ENCODE results near the gene ZNF521.

Gene ZNF521

GRCh38 chr18:25243257-25243656 lies 108.7 kb downstream of the ZNF521 start:
- H3K27me3 ChIP-seq (ENCODE audit: insufficient read depth, insufficient read length): no peaks in the 10 kb centered on the region
- no peak overlapping the region for H3K9ac ChIP-seq (ENCODE audit: insufficient read length, low read depth)
- no peak for TF ChIP-seq YY1 (IDR thresholded peaks at IDR 0.05; ENCODE audit: insufficient read depth, insufficient read length)
- TF ChIP-seq ZNF274 (IDR thresholded peaks at IDR 0.05; ENCODE audit: low read depth, low read length): no peak
- TF ChIP-seq SUZ12 (IDR thresholded peaks at IDR 0.05; ENCODE audit: extremely low read depth, insufficient read depth, insufficient read length): no peak
- H3K4me1 ChIP-seq (ENCODE audit: insufficient read depth, insufficient read length): no peaks in the 10 kb centered on the region
- no peak for DNase-seq (ENCODE audit: low read depth, low spot score)
- H3K9me3 ChIP-seq (ENCODE audit: insufficient read depth, low read length): no peaks in the 10 kb centered on the region
- H3K4me3 ChIP-seq (ENCODE audit: insufficient read length, low read depth): no peak overlapping the region
- no peaks in the 10 kb centered on the region for H3K36me3 ChIP-seq (ENCODE audit: insufficient read depth, insufficient read length, low read length)

- no peaks in the 10 kb centered on the region for H3K9me3 ChIP-seq (ENCODE audit: insufficient read depth, low read length)
- H3K4me3 ChIP-seq (ENCODE audit: insufficient read length, low read depth): no peak overlapping the region
- no peaks in the 10 kb centered on the region for H3K36me3 ChIP-seq (ENCODE audit: insufficient read depth, insufficient read length, low read length)
- H3K9ac ChIP-seq (ENCODE audit: insufficient read length, low read depth): no peak overlapping the region
- DNase-seq (ENCODE audit: low read depth, low spot score): no peak
- no peaks in the 10 kb centered on the region for H3K27me3 ChIP-seq (ENCODE audit: insufficient read depth, insufficient read length)
- H3K4me1 ChIP-seq (ENCODE audit: insufficient read depth, insufficient read length): no peaks in the 10 kb centered on the region
- TF ChIP-seq SUZ12 (IDR thresholded peaks at IDR 0.05; ENCODE audit: extremely low read depth, insufficient read depth, insufficient read length) (no peak), YY1 (IDR thresholded peaks at IDR 0.05; ENCODE audit: insufficient read depth, insufficient read length) (no peak), ZNF274 (IDR thresholded peaks at IDR 0.05; ENCODE audit: low read depth, low read length) (no peak)
Observed at GRCh38 chr18:25240420-25240770, 111.6 kb downstream of the ZNF521 start.

DNA sequence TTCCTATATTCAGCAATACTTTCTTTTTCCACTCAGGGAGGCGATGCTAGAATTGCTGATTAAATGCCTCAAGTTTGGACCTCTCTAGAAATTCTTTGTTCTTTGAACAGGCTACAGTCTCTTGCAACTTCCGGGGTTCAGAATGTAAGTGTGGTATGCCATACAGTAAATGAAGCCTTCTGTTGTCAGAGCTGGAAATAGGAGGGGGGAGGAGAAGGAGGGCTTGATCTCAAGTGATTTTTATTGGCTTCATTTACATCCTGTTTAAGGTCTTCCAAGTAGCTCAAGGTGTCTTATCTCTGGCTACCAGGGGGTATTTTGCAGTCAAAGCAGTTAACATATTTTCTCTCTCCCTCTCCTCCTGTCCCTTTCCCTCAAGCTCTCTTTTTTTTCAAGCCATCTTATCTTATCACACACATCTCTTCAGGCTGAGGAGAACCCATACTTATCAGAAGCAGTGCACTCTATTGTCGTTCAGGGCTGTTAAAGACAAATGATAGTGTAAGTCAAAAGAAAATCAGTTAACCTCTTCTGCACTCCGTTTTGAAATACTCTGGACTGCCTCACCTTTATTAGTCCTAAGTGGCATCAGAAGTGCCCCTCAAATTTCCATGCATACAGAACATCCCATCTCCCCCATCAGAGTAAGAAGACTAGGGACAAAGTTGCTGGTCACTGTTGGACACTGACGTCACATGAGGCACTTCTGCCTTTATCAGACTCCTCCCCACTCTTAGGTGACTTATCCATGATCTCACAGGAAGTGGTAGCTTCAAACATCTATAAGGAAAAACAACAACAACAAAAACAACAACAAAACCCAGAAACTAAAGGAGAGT lies 112.2 kb downstream of the ZNF521 start:
- Histone ChIP-seq H3K4me1 (ENCODE audit: insufficient read depth, insufficient read length) (no peaks in the 10 kb centered on the region), H3K36me3 (ENCODE audit: insufficient read depth, insufficient read length, low read length) (no peaks in the 10 kb centered on the region), H3K9ac (ENCODE audit: insufficient read length, low read depth) (no peak overlapping the region), H3K4me3 (ENCODE audit: insufficient read length, low read depth) (no peak overlapping the region), H3K9me3 (ENCODE audit: insufficient read depth, low read length) (no peaks in the 10 kb centered on the region), H3K27me3 (ENCODE audit: insufficient read depth, insufficient read length) (no peaks in the 10 kb centered on the region)
- DNase-seq (ENCODE audit: low read depth, low spot score): no peak
- no peak for TF ChIP-seq YY1 (IDR thresholded peaks at IDR 0.05; ENCODE audit: insufficient read depth, insufficient read length)
- TF ChIP-seq ZNF274 (IDR thresholded peaks at IDR 0.05; ENCODE audit: low read depth, low read length): no peak
- no peak for TF ChIP-seq SUZ12 (IDR thresholded peaks at IDR 0.05; ENCODE audit: extremely low read depth, insufficient read depth, insufficient read length)

GRCh38 chr18:25239151-25239550 lies 112.8 kb downstream of the ZNF521 start:
- Histone ChIP-seq H3K36me3 (ENCODE audit: insufficient read depth, insufficient read length, low read length) (no peaks in the 10 kb centered on the region), H3K27me3 (ENCODE audit: insufficient read depth, insufficient read length) (no peaks in the 10 kb centered on the region), H3K9ac (ENCODE audit: insufficient read length, low read depth) (no peak overlapping the region), H3K9me3 (ENCODE audit: insufficient read depth, low read length) (no peaks in the 10 kb centered on the region), H3K4me1 (ENCODE audit: insufficient read depth, insufficient read length) (no peaks in the 10 kb centered on the region), H3K4me3 (ENCODE audit: insufficient read length, low read depth) (no peak overlapping the region)
- TF ChIP-seq SUZ12 (IDR thresholded peaks at IDR 0.05; ENCODE audit: extremely low read depth, insufficient read depth, insufficient read length) (no peak), YY1 (IDR thresholded peaks at IDR 0.05; ENCODE audit: insufficient read depth, insufficient read length) (no peak), ZNF274 (IDR thresholded peaks at IDR 0.05; ENCODE audit: low read depth, low read length) (no peak)
- no peak for DNase-seq (ENCODE audit: low read depth, low spot score)

DNA sequence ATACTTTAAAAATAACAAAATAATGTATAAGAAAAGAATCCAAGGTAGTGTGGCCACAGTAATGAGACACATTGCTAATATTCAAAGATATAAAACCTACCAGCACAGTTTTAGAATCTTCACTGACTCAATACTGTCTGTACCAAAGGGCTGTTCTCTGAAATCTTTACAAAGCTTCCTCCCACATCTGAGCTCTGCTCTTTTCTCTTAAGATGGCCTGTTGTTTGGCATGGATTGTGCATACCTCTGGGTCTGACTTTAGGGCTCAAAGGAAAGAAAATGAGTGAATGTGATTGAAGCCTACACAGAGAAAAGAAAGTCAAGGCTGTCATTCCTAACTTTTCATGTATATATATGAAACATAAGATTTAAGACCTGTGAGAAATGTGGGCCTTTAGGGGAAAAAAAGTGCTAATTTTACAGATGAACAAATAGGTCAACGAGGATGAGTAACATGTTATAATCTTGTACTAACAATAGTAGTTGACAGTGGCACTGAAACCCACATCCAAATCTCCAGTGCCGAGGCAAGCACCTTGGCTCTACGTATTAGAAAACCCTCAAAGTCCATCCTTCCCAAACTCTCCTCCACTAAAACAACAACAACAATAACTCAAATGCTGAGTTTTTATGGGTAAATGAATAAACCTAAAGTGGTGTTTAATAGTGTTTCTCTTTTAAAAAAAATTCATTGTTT lies 114.2 kb downstream of the ZNF521 start:
- H3K27me3 ChIP-seq (ENCODE audit: insufficient read depth, insufficient read length): no peaks in the 10 kb centered on the region
- H3K4me1 ChIP-seq (ENCODE audit: insufficient read depth, insufficient read length): no peaks in the 10 kb centered on the region
- no peak for DNase-seq (ENCODE audit: low read depth, low spot score)
- no peak overlapping the region for H3K4me3 ChIP-seq (ENCODE audit: insufficient read length, low read depth)
- no peaks in the 10 kb centered on the region for H3K36me3 ChIP-seq (ENCODE audit: insufficient read depth, insufficient read length, low read length)
- no peak for TF ChIP-seq YY1 (IDR thresholded peaks at IDR 0.05; ENCODE audit: insufficient read depth, insufficient read length)
- no peak for TF ChIP-seq SUZ12 (IDR thresholded peaks at IDR 0.05; ENCODE audit: extremely low read depth, insufficient read depth, insufficient read length)
- TF ChIP-seq ZNF274 (IDR thresholded peaks at IDR 0.05; ENCODE audit: low read depth, low read length): no peak
- no peak overlapping the region for H3K9ac ChIP-seq (ENCODE audit: insufficient read length, low read depth)
- no peaks in the 10 kb centered on the region for H3K9me3 ChIP-seq (ENCODE audit: insufficient read depth, low read length)

GRCh38 chr18:25236736-25237135 lies 115.2 kb downstream of the ZNF521 start:
- no peak for TF ChIP-seq YY1 (IDR thresholded peaks at IDR 0.05; ENCODE audit: insufficient read depth, insufficient read length)
- no peak for TF ChIP-seq ZNF274 (IDR thresholded peaks at IDR 0.05; ENCODE audit: low read depth, low read length)
- no peak for TF ChIP-seq SUZ12 (IDR thresholded peaks at IDR 0.05; ENCODE audit: extremely low read depth, insufficient read depth, insufficient read length)
- H3K36me3 ChIP-seq (ENCODE audit: insufficient read depth, insufficient read length, low read length): no peaks in the 10 kb centered on the region
- no peak overlapping the region for H3K9ac ChIP-seq (ENCODE audit: insufficient read length, low read depth)
- H3K27me3 ChIP-seq (ENCODE audit: insufficient read depth, insufficient read length): no peaks in the 10 kb centered on the region
- H3K4me3 ChIP-seq (ENCODE audit: insufficient read length, low read depth): no peak overlapping the region
- H3K9me3 ChIP-seq (ENCODE audit: insufficient read depth, low read length): no peaks in the 10 kb centered on the region
- H3K4me1 ChIP-seq (ENCODE audit: insufficient read depth, insufficient read length): no peaks in the 10 kb centered on the region
- no peak for DNase-seq (ENCODE audit: low read depth, low spot score)

DNA sequence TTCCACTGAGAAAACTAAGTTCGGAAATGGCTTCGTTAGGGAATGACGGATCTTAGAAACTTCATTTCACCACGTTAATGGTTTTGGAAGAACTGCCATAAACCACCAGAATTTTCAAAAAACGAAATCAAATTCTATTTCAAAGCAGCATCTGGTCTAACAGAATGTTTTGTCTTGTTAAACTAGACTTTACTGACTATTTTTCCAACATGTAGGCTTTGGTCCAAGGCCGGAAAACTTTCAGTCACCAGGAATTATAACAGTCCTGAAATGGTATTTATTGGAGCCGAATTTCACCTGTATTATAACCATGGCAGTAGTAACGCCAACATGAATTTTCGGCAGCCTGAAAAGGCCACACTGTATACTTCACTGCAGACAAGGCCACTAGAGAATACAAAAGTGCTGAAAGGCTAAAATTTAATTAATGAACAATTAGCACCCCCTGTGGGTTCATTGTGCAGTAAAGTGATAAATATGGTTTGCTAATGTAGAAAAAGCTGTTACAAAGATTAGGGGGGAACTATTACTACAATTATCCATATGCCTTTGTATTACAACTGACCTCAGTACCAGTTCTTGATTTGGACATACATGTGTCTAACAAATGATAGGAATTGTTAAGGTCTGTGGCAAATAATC lies 116.4 kb downstream of the ZNF521 start:
- no peak overlapping the region for H3K9ac ChIP-seq (ENCODE audit: insufficient read length, low read depth)
- TF ChIP-seq YY1 (IDR thresholded peaks at IDR 0.05; ENCODE audit: insufficient read depth, insufficient read length): no peak
- TF ChIP-seq SUZ12 (IDR thresholded peaks at IDR 0.05; ENCODE audit: extremely low read depth, insufficient read depth, insufficient read length): no peak
- no peak for TF ChIP-seq ZNF274 (IDR thresholded peaks at IDR 0.05; ENCODE audit: low read depth, low read length)

More for the DNA sequence above, 116.4 kb downstream of the ZNF521 start:
- no peaks in the 10 kb centered on the region for H3K27me3 ChIP-seq (ENCODE audit: insufficient read depth, insufficient read length)
- H3K9me3 ChIP-seq (ENCODE audit: insufficient read depth, low read length): no peaks in the 10 kb centered on the region
- no peaks in the 10 kb centered on the region for H3K36me3 ChIP-seq (ENCODE audit: insufficient read depth, insufficient read length, low read length)
- DNase-seq (ENCODE audit: low read depth, low spot score): no peak
- H3K4me3 ChIP-seq (ENCODE audit: insufficient read length, low read depth): no peak overlapping the region
- no peaks in the 10 kb centered on the region for H3K4me1 ChIP-seq (ENCODE audit: insufficient read depth, insufficient read length)
